ENCODE measurements around the gene GSTT4. TPM values are rescaled to one million over a fixed set of nuclear protein-coding genes. Genes with fewer than 3 reads are reported as not detected.
"Not testable (repeated sequence)": the region's sequence is repeated elsewhere in the genome, so short reads cannot be mapped to it uniquely, and the experiment has no call there.

GSTT4 gene
- total RNA-seq, 1 donor from 2014 or later: not detected

GRCh38 chr22:23970816-23971486 is 34.3 kb downstream of the GSTT4 start:
- no peak for DNase-seq (ENCODE audit: extremely low spot score, unreplicated experiment)
- TF ChIP-seq CTCF (IDR thresholded peaks at IDR 0.05): no peak
- no peaks in the 10 kb centered on the region for H3K27me3 Mint-ChIP-seq (ENCODE audit: unreplicated experiment)
- H3K4me3 Mint-ChIP-seq (ENCODE audit: unreplicated experiment): no peak overlapping the region
- no peaks in the 10 kb centered on the region for H3K9me3 Mint-ChIP-seq (ENCODE audit: unreplicated experiment)
- H3K4me1 Mint-ChIP-seq (ENCODE audit: unreplicated experiment): peaks cover 2% of the 10 kb centered on the region
- no peak overlapping the region for H3K27ac Mint-ChIP-seq (ENCODE audit: unreplicated experiment)
- peaks cover 17% of the 10 kb centered on the region for H3K36me3 Mint-ChIP-seq (ENCODE audit: unreplicated experiment)

- no peak overlapping the region for H3K4me3 Mint-ChIP-seq (ENCODE audit: unreplicated experiment)
- H3K27ac Mint-ChIP-seq (ENCODE audit: unreplicated experiment): no peak overlapping the region
- no peaks in the 10 kb centered on the region for H3K27me3 Mint-ChIP-seq (ENCODE audit: unreplicated experiment)
- no peak for TF ChIP-seq CTCF (IDR thresholded peaks at IDR 0.05)
- no peak for DNase-seq (ENCODE audit: extremely low spot score, unreplicated experiment)
- H3K9me3 Mint-ChIP-seq (ENCODE audit: unreplicated experiment): no peaks in the 10 kb centered on the region
- H3K36me3 Mint-ChIP-seq (ENCODE audit: unreplicated experiment): peaks cover 17% of the 10 kb centered on the region
- H3K4me1 Mint-ChIP-seq (ENCODE audit: unreplicated experiment): peaks cover 2% of the 10 kb centered on the region
Measured at GRCh38 chr22:23970201-23970641, 35.0 kb downstream of the GSTT4 start.

GRCh38 chr22:23969071-23969470 is 36.2 kb downstream of the GSTT4 start:
- no peak for DNase-seq (ENCODE audit: extremely low spot score, unreplicated experiment)
- H3K27me3 Mint-ChIP-seq (ENCODE audit: unreplicated experiment): no peaks in the 10 kb centered on the region
- peaks cover 17% of the 10 kb centered on the region for H3K36me3 Mint-ChIP-seq (ENCODE audit: unreplicated experiment)
- no peak for TF ChIP-seq CTCF (IDR thresholded peaks at IDR 0.05)
- peaks cover 2% of the 10 kb centered on the region for H3K4me1 Mint-ChIP-seq (ENCODE audit: unreplicated experiment)
- no peak overlapping the region for H3K27ac Mint-ChIP-seq (ENCODE audit: unreplicated experiment)
- no peak overlapping the region for H3K4me3 Mint-ChIP-seq (ENCODE audit: unreplicated experiment)
- H3K9me3 Mint-ChIP-seq (ENCODE audit: unreplicated experiment): no peaks in the 10 kb centered on the region

GRCh38 chr22:23966568-23966967 is 38.7 kb downstream of the GSTT4 start, which contains the start of gene DDTL:
Gene DDTL, plus strand, starts transcription at chr22:23966888. Its CDS starts 27 bp downstream, at chr22:23966915.
- DNase-seq (ENCODE audit: extremely low spot score, unreplicated experiment); H3K4me1 Mint-ChIP-seq (ENCODE audit: unreplicated experiment); H3K27ac Mint-ChIP-seq (ENCODE audit: unreplicated experiment); H3K27me3 Mint-ChIP-seq (ENCODE audit: unreplicated experiment); H3K4me3 Mint-ChIP-seq (ENCODE audit: unreplicated experiment); H3K9me3 Mint-ChIP-seq (ENCODE audit: unreplicated experiment): not testable (repeated sequence)
- H3K36me3 Mint-ChIP-seq (ENCODE audit: unreplicated experiment): peaks cover 14% of the 10 kb centered on the region

- DNase-seq (ENCODE audit: extremely low spot score, unreplicated experiment); H3K4me1 Mint-ChIP-seq (ENCODE audit: unreplicated experiment); H3K4me3 Mint-ChIP-seq (ENCODE audit: unreplicated experiment); H3K27me3 Mint-ChIP-seq (ENCODE audit: unreplicated experiment); H3K27ac Mint-ChIP-seq (ENCODE audit: unreplicated experiment); H3K9me3 Mint-ChIP-seq (ENCODE audit: unreplicated experiment): not testable (repeated sequence)
- H3K36me3 Mint-ChIP-seq (ENCODE audit: unreplicated experiment): peaks cover 11% of the 10 kb centered on the region
Measured at GRCh38 chr22:23966094-23966493, 39.2 kb downstream of the GSTT4 start.

GRCh38 chr22:23961084-23961771 is 44.0 kb downstream of the GSTT4 start, which contains the start of gene GSTT2B:
Gene GSTT2B, minus strand, starts transcription at chr22:23961195. Its CDS starts 64 bp downstream, at chr22:23961131.
- not testable (repeated sequence) for H3K4me3 Mint-ChIP-seq (ENCODE audit: unreplicated experiment)

More at GRCh38 chr22:23961084-23961771, 44.0 kb downstream of the GSTT4 start, which contains the start of gene GSTT2B:
- not testable (repeated sequence) for DNase-seq (ENCODE audit: extremely low spot score, unreplicated experiment); H3K9me3 Mint-ChIP-seq (ENCODE audit: unreplicated experiment); H3K4me1 Mint-ChIP-seq (ENCODE audit: unreplicated experiment); H3K27ac Mint-ChIP-seq (ENCODE audit: unreplicated experiment); H3K27me3 Mint-ChIP-seq (ENCODE audit: unreplicated experiment); H3K36me3 Mint-ChIP-seq (ENCODE audit: unreplicated experiment)

Data from osteocyte (in vitro differentiated cells).